NOMO-1 (cell line): ENCODE data around the gene FMNL3.
"Not testable (repeated sequence)": the region's sequence is repeated elsewhere in the genome, so short reads cannot be mapped to it uniquely, and the experiment has no call there.

ENCODE experiments used
- DNase-seq, 2 experiments: peaks; one replicate each; lab custom pipeline; 2025; ENCODE audit not compliant: unreplicated experiment in 2 of 2; lab: John Stamatoyannopoulos, UW

FMNL3 gene

DNA sequence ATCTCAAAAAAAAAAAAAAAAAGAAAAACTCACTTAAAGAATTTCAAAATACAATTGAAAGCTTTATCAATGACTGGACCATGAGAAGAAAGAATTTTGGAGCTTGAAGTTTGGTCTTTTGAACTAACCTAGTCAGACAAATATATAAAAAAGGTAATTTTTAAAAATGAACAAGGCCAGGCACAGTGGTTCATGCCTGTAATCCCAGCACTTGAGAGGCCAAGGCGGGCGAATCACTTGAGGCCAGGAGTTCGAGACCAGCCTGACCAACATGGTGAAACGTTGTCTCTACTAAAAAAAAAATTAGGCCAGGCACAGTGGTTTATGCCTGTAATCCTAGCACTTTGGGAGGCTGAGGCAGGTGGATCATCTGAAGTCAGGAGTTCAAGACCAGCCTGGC, 96.4 kb downstream of the FMNL3 start:
- not testable (repeated sequence) for DNase-seq

DNA sequence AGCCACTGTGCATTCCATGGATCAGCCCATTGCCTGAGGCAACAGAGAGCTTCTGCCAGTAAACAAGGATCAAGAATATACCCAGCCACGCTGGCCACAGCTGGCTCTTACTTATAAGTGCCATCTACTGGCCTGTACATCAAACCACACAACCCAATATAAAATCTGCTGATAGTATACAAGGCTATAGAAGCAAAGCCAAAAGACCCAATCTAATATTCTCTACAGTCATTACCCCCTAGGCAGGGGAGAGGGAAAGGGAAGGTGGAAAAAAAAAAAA, 97.4 kb downstream of the FMNL3 start:
- no peak for DNase-seq

DNA sequence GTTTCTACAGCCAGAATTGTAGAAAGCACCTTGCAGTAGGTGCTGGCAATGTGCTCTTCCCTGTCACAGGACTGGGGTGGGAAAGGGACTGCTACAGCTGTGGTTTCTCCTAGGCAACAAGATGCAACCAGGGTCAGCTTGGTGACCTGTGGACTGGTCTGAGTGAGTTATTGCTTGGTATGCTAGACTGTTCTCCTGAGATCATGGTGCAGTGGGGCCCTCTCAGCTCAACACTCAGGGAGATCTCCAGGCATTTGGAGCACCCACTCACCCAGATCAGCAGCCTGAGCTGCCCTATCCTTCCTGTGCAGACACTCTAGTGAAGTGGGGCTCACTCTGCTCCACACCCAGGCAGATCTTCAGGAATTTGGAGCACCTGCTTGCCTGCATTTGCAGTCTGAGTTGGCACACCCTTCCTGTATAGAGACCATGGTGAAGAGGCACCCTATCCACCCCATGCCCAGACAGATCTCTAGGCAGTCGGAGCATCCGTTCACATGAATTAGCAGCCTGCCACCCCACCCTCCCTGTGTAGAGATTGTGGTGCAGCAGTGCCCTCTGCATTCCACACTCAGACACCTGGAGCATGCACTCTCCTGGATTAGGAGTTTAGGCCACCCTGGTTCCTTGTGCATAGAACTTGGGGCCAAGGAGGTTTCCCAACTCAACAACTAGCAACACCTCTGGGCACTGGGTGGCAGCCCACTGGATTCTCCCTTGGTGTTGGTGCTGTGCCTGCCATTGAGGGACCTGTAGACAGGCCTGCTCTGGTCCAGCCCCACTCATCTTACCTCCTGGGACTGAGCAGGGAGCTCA, 97.9 kb downstream of the FMNL3 start:
- DNase-seq = no peak

DNA sequence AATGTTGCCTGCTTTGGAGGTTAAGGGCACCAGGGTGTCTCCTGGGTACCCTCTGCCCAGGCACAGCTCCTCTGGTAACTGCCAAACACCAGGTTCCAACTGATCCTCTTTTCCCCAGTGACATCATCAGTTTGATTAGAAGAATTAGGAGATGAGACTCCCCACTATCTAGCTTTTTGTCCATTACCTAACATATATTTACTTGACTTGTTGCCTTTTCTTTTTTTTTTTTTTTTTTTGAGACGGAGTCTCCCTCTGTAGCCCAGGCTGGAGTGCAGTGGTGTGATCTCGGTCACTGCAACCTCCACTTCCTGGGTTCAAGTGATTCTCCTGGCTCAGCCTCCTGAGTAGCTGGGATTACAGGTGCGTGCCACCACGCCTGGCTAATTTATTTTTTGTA, 101.7 kb downstream of the FMNL3 start, which contains the start of gene FAM186B:
FAM186B (minus strand) TSS at position 101 of the 400 bp plus-strand sequence. CDS start 162 bp downstream, outside the sequence.
- DNase-seq = not testable (repeated sequence)

DNA sequence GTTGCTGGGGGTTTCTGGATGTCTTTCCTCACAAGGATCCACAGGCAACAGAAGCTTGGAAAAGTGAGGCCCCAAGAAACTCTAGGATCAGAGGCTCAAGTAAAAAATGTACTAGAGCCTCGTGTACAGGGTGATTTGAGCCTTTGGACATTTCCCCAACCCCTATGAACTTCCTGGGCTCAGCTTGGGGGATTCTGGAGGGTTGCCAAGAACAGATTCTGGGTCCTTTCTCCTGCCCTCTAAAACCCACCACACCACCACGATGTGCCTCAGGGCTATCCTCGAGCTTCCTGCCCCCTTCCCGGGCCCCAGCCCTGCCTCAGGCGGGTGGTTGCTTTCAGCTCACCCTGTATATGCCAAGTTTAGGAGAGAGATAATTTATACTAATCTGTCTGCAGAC, 102.3 kb downstream of the FMNL3 start:
- DNase-seq = no peak

DNA sequence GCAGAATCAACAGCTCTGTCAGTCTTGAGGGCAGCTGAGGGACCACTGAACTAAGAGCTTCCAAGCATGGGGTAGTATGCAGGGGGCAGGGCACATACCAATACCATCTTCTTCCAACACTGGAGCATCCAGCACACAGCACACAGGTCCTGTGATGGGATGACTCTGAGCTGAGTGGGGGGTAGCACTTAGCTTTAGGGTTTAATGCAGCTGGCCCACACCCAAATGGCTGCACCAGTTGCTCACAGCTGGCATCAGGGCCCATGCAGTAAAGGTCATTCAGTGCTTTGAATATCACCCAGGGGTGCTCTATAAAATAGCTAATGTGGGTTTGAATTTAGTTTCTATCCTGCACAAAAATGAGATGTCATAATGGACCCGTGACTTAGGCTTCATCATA, 103.5 kb downstream of the FMNL3 start:
- DNase-seq = no peak

DNA sequence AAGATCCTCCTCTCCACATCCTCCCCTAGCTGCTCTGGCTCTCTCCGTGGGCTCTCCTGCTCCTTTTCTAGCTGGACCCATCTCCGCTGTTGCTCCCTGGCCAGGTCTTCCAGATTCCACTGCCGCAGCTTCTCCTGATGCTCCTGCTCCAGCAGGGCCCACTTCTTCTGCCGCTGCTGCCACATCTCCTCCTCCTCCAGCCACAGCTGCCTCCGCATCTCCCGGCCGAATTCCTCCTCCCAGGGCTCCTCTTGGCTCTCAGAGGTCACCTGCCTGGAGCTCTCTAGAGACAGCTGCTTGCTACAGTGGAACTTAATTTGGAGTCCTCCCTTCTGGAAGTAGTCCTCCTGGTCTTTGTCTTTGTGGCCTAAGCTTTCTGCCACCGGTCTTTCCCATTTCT, 107.2 kb downstream of the FMNL3 start:
- no peak for DNase-seq

DNA sequence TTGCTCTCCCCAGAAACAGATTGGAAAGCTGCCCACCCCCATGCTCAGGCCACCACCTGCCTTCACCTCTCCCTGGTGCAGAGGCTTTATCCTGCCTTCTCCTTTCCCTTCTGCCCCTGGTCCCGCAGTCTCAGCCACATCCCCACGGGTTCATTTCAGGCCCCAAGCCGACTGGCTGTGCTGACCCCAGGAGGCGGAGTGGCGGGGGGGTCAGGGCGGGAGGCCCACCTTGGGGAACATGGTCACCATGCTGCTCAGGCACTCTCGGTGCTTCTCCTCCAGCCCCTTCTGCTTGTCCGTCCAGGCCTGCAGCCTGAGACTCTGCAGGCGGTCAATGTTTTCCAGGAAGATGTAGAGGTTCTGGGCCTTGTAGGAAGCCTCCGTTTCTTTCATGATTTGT, 108.7 kb downstream of the FMNL3 start:
- no peak for DNase-seq

DNA sequence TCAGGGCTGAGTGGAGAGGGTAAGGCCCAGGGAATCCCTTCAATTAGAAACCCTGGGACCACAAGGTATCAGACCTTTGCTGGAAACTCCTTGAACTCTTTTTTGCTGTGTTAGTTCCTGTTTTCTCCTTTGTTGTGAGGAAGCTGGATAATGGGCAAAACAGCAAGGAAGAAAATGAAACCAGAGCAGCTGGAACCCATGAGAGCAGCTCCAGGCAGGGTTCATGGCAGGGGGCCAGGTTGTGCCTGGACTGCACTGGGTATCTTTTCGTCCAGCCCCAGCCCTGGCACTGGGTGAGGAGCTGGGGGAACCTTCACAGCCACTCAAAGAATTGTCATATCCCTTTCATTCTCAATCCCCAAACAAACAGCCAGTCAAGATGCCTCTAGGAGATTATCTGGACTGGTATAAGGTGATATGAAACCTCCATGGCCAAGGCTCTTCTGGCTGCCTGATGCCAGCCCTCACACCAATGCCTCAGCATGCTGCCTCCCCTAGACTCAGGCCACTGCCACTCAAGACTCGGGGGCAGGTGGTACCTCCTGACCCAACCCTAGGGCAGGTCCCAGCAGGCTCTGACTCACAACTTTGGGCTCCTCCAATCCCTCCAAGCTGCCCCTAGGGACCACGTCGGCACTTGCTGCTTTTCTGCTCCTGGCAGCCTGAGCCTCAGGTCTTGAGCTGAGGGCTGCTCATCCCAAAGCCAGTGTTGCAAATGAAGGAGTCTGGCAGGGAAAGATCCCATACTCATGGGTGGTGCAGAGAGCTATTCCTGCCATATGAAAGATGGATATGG, 118.3 kb downstream of the FMNL3 start:
- DNase-seq = no peak

DNA sequence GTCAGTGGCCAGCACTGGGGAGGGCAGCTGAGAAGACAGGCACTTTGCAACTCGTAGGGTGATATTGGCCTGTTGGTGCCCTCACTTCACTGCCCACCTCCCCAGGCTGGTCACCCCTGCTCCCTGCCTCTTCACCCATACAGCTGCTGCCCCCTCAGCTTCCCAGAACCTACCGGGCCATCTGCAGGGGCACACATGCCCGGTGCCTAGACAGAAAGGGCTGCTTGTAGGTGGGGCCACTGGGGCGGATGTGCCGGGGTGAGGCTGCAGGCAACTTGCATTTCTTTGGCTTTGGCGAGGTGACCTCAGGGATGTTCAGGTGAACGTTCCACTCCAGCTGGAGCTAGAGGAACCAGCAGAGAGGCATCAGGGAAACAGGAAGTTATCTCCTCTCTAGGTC, 118.9 kb downstream of the FMNL3 start:
- DNase-seq = no peak

DNA sequence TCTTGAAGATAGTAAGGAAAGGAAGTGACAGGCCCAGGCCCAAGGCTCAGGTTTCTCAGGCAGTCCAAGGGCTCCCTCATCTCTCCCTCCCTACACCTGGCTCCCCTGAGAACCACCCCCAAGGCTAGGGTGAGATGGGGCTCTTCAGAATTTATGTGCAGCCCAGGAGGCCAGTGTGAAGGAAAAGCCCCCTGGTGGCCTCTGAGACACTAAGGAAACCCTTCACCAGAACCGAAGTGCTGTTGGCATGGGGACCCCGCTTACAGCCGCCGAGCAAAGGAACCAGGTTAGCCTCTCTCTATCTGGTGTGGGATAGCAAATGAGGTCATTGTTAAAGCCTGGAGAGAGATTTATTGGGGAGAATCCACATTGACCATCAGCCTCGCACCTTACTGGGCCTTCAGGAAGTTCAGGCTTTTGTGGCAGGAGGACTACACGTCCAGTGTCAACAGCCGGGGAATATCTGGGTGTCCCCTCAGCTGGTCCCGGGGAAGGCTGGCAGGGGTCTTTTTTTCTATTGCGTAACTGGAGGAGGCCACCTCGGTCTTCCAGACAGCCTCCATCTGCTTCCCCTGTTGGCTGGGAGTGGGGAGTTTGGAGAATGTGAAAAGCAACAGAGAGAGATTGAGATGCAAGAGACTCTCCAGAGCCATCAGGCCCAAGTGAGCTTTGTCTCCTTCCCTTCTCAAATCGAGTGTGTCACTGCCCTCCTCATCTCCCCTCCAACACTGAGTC, 119.9 kb downstream of the FMNL3 start:
- DNase-seq = no peak
